Fibroblast of villous mesenchyme (primary cell): ENCODE results near the gene ARHGDIB. TPM values are rescaled to one million over a fixed set of nuclear protein-coding genes. Genes with fewer than 3 reads are reported as not detected.
A peak's percentile ranks its signal among the peaks of the same experiment; 100 is the strongest.

Source experiments
- DNase-seq: peaks from one replicate; pipeline ENCODE4 v3.0.0-alpha.2; 2010; ENCODE audit warnings: low read depth
- H3K4me3 ChIP-seq: 2 replicates; pipeline ENCODE4 v1.5.1; 2011; ENCODE audit warnings: low read depth, mild to moderate bottlenecking, low read length
- total RNA-seq: library from RNA; depleted of rRNA; stranded (reverse); fragments of >200 nt; gene quantifications from 2 replicates; pipeline ENCODE4 v1.2.3, GENCODE V29; 2012
- TF ChIP-seq, protein P1 (sequence below): IDR thresholded peaks from 2 replicates; pipeline ENCODE4 v1.5.1; 2012; ENCODE audit warnings: low read depth, mild to moderate bottlenecking, low read length; ENCODE audit not compliant: insufficient read depth

ARHGDIB gene
- total RNA-seq, 1 donor = 17.3 TPM

DNA sequence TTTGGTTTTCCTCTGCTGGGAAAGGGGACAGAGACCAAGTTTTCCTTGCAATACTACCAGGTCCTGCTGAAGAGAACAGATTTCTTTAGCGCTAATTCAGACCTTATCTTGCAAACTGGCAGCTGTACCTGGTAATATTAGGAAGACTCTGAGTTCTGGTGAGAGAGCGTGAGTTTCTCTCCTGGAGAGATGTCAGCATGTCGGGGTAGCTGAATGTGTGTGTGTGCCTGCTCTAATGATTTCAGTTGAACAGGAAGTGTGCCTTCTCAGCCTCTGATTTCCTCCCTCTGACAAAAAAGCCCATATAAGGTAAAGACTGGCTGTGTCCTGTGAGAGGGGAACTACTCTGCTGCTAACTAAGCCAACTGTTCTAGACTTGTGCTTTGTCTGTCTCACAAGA lies 12.7 kb downstream of the ARHGDIB start:
- no peak overlapping the region for H3K4me3 ChIP-seq
- TF ChIP-seq, protein P1, sequence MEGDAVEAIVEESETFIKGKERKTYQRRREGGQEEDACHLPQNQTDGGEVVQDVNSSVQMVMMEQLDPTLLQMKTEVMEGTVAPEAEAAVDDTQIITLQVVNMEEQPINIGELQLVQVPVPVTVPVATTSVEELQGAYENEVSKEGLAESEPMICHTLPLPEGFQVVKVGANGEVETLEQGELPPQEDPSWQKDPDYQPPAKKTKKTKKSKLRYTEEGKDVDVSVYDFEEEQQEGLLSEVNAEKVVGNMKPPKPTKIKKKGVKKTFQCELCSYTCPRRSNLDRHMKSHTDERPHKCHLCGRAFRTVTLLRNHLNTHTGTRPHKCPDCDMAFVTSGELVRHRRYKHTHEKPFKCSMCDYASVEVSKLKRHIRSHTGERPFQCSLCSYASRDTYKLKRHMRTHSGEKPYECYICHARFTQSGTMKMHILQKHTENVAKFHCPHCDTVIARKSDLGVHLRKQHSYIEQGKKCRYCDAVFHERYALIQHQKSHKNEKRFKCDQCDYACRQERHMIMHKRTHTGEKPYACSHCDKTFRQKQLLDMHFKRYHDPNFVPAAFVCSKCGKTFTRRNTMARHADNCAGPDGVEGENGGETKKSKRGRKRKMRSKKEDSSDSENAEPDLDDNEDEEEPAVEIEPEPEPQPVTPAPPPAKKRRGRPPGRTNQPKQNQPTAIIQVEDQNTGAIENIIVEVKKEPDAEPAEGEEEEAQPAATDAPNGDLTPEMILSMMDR = no peak
- DNase-seq = peak; percentile 71

DNA sequence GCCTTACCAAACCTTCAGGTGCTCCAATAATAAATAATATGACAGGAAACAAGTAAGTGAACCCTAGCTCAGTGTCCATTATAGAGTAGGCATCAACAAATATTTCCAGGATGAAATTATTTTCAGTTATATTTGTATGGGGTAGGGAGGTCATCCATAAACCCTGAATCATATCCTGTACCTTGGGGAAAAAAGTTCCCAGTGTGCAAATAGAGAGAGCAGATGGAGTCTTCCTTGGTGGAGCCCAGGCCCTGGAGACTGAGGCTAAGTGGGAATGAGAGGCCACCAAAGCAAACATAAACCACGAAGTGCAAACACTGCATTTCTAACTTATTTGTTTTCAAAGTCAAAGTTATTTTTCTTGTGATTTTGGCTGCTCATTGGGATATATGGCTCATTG lies 14.5 kb downstream of the ARHGDIB start:
- no peak overlapping the region for H3K4me3 ChIP-seq
- TF ChIP-seq, protein P1 = no peak
- no peak for DNase-seq

DNA sequence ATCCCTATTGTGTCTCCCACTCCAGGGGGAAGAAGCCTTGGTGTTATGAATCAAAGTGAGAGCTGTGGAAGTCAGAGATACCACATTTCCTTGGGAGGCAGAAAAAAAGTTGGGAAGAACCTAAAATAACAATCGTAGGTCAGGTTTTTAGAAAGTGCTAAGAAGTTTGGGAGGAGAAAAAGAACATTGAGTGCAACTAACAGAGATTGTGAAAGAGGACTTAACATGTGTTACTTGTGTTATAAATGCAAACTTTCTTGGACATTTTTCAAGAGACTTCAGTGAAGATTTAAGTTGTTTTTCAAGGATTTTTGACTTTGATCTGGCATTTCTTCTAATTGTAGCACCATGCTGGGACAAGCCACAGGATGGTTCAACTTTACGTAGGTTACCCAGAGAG lies 15.2 kb downstream of the ARHGDIB start:
- peak; percentile 49 for DNase-seq
- no peak overlapping the region for H3K4me3 ChIP-seq
- TF ChIP-seq, protein P1 = no peak

DNA sequence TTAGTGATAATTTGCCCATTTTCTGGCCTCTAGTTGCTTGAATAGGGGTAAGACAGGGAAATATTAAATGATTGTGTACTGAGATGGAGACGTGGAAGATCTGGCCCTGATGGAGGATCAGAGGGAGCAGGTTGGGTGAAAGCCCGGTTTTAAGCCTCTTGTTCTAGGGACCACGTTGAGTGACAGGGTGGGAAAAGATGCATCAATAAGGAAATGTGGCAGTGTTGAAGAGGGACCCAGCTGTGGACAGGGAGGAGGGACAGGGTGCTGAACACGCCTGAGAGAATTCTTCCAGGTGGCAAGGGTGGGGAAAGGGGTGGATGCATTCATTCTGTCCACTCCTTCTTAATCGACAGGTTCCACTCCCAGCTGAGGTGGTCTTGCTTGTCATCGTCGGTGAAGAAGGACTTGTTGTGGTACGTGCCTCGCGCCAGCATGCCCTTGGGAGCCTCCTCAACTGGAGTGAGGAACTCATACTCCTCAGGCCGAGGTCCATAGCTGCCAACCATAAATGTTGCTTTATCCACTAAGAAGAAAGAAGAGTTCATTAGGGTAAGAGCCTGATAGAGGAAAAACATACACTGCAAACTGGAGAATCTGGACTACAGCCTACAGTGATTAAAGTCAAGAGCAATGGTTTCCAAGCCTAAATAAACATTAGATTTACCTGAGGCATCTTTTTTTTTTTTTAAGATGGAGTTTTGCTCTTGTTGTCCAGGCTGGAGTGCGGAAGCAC lies 19.0 kb downstream of the ARHGDIB start:
- no peak for DNase-seq
- TF ChIP-seq, protein P1 = no peak
- no peak overlapping the region for H3K4me3 ChIP-seq

DNA sequence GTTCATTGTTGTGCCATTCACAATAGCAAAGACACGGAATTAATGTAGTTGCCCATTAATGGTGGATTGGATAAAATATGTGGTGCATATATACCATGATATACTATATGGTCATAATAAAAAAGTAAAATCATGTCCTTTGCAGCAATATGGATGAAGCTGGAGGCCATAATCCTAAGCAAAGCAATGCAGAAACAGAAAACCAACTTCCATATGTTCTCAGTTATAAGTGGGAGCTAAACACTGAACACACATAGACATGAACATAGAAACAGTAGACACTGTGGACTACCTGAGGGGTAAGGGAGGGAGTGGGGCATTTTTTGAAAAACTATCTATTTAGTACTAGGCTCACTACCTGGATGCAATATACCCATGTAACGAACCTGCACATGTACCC lies 20.0 kb downstream of the ARHGDIB start:
- TF ChIP-seq, protein P1 = no peak
- no peak overlapping the region for H3K4me3 ChIP-seq
- no peak for DNase-seq

DNA sequence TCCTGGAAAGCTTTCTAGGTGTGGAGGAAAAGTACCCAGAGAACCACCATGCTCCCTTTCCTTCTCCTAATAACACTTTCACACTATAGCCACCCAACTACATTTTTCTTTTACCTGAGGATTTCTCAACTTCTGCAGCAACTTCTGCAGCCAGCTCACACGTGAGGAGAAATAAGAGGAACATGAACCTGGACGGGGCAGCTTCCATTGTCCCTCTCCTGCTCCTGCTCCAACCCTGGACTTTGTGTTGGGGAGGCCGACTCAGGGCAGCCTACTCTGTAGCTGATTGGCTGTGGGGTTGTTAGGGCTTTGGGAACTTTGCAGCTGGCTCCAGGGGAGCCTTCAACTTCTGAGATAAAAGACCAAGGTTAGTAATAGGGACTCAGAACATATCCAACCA lies 23.1 kb downstream of the ARHGDIB start, which contains the start of gene ERP27:
Gene ERP27 (minus strand): TSS at position 237 of the 400 bp plus-strand sequence. CDS start 29 bp downstream, at position 208.
- TF ChIP-seq, protein P1 = no peak
- DNase-seq = no peak
- H3K4me3 ChIP-seq = no peak within 1 kb of the TSS

DNA sequence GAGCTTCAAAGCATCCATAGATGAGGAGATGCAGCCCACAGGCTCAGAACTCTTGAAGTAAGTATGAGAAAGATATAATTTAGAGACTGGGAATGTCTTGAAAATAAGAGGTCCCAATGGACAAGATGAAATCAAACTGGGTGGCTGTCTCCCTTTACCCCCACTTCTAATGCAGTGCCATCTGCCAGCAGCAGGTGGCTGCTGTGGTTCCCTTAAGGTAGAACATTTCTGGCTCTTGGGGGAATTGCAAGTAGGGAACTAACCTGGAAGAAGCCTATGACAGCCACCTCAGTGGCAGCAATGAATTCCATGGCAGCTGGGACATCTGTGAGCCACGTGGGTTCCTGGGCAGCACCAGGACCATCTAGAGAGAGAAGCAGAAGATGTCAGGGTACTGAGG lies 23.7 kb downstream of the ARHGDIB start:
- TF ChIP-seq, protein P1 = no peak
- DNase-seq = no peak
- no peak overlapping the region for H3K4me3 ChIP-seq
